Thoracic aorta (tissue), 2 donors: ENCODE results near the gene ACOT7. TPM values are rescaled to one million over a fixed set of nuclear protein-coding genes. Genes with fewer than 3 reads are reported as not detected.

Source experiments
- ATAC-seq: fragments of 150-250 bp; one replicate; pipeline ENCODE4 v1.8.0; 2017; ENCODE audit warnings: low read depth; ENCODE audit not compliant: insufficient number of reproducible peaks, low FRiP score
- DNase-seq: peaks from one replicate; pipeline ENCODE4 v3.0.0-alpha.2; 2020; ENCODE audit warnings: low spot score
- H3K27ac ChIP-seq, 2 donors: fragments of 200-600 bp; sonication (generic); 1 replicate in 1 of 2; 2 replicates in 1 of 2; pipeline ENCODE4 v1.5.1; 2016; ENCODE audit warnings: mild to moderate bottlenecking in 2 of 2, moderate library complexity in 2 of 2
- H3K27me3 ChIP-seq: fragments of 200-600 bp; sonication (generic); replicated peaks from 2 replicates; pipeline ENCODE4 v1.6.0; 2016; ENCODE audit warnings: mild to moderate bottlenecking; ENCODE audit not compliant: insufficient read depth
- H3K36me3 ChIP-seq: fragments of 200-600 bp; sonication (generic); one replicate; pipeline ENCODE4 v1.5.1; 2016
- H3K4me1 ChIP-seq, 2 donors: fragments of 200-600 bp; sonication (generic); 1 replicate in 1 of 2; 2 replicates in 1 of 2; pipeline versions ENCODE4 v1.5.1 to v1.6.0; 2016; ENCODE audit warnings: low read depth in 2 of 2, mild to moderate bottlenecking in 1 of 2; ENCODE audit not compliant: control insufficient read depth in 1 of 2
- H3K4me3 ChIP-seq: fragments of 200-600 bp; sonication (generic); 2 replicates; pipeline ENCODE4 v1.5.1; 2016; ENCODE audit warnings: mild to moderate bottlenecking
- H3K9me3 ChIP-seq: fragments of 200-600 bp; sonication (generic); 2 replicates; pipeline ENCODE4 v1.5.1; 2016
- CTCF ChIP-seq: fragments of 200-600 bp; sonication (generic); IDR thresholded peaks from one replicate; pipeline ENCODE4 v1.5.1; 2019; ENCODE audit warnings: antibody characterized with exemption
- total RNA-seq, 2 donors: library from RNA; depleted of rRNA; stranded (reverse); fragments of >200 nt; gene quantifications; one replicate each; pipeline versions ENCODE4 v1.1.0 to v1.2.3, GENCODE V29; 2016

ACOT7 gene
- total RNA-seq, 2 donors from 2014 or later = 23.7 to 33.0 TPM

- DNase-seq = no peak
- no peak for TF ChIP-seq CTCF
- Histone ChIP-seq H3K27ac (peak overlapping the region; percentile 50 to 65), H3K4me3 (peak overlapping the region; percentile 32), H3K27me3 (no peaks in the 10 kb centered on the region), H3K4me1 (peaks cover 9 to 19% of the 10 kb centered on the region in 2 donors), H3K36me3 (no peaks in the 10 kb centered on the region), H3K9me3 (no peaks in the 10 kb centered on the region)
- no peak for ATAC-seq
Observed at GRCh38 chr1:6385488-6386191, 7.9 kb downstream of the ACOT7 start.

DNA sequence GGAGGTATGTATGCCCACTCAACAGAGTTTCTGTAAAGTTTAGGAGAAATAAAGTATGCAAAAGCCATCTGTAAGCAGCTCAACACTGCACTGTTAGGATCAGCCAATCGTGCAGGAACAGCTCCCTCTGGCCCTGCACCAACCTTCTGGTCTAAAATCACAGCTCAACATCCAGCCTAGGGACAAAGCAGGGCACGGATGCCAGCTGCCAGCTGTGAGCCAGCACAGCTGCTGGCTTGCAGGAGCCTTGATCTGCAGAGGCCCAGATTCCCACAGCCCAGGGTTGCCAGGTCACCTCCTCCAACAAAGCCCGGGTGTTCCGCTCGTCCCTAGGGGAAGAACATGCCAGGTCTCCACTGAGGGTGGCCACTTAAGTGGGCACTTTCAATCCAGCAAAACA is 8.6 kb downstream of the ACOT7 start:
- H3K27me3 ChIP-seq = no peaks in the 10 kb centered on the region
- no peak for TF ChIP-seq CTCF
- H3K9me3 ChIP-seq = no peaks in the 10 kb centered on the region
- H3K27ac ChIP-seq = peak overlapping the region; percentile 50 to 65
- ATAC-seq (peak; percentile 38), DNase-seq (no peak)
- H3K4me1 ChIP-seq = peaks cover 9 to 19% of the 10 kb centered on the region in 2 donors
- H3K4me3 ChIP-seq = peak overlapping the region; percentile 32
- H3K36me3 ChIP-seq = no peaks in the 10 kb centered on the region

DNA sequence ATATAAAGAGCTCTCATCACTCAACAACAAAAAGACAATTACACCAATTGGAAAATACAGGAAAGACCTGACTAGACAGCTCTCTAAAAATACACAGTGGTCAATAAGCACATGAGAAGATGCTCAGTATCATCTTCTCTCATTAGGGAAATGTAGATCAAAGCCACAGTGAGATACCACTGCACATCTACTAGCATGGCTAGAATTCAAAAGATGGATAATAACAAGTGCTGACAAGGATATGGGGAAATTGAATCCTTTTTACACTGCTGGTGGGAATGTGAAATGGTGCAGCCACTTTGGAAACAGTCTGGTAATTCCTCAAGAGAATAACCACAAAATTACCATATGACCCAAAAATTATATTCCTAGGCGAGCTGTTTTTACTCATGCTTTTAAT is 9.4 kb downstream of the ACOT7 start:
- peaks cover 9 to 19% of the 10 kb centered on the region in 2 donors for H3K4me1 ChIP-seq
- ATAC-seq = no peak

DNA sequence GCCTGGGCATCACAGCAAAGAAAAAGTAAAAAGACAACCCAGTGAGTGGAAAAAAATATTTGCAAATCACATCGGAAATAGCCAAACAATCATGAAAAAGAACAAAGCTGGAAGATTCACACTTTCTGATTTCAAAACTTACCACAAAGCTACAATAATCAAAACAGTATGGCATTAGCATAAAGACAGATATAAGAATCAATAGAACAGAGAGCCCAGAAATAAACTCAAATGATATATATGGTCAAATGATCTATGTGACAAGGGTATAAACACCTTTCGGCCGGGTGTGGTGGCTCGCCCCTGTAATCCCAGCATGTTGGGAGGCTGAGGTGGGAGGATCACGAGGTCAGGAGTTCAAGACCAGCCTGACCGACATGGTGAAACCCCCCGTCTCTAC is 13.5 kb downstream of the ACOT7 start:
- Histone ChIP-seq H3K4me3 (no peak overlapping the region), H3K27me3 (no peaks in the 10 kb centered on the region), H3K4me1 (peaks cover 5 to 8% of the 10 kb centered on the region in 2 donors), H3K9me3 (no peaks in the 10 kb centered on the region), H3K36me3 (no peaks in the 10 kb centered on the region), H3K27ac (no peak overlapping the region)
- no peak for TF ChIP-seq CTCF
- ATAC-seq = no peak
- DNase-seq = no peak

More for the DNA sequence above, 9.4 kb downstream of the ACOT7 start:
- no peak overlapping the region for H3K4me3 ChIP-seq
- no peak for DNase-seq
- H3K9me3 ChIP-seq = no peaks in the 10 kb centered on the region
- TF ChIP-seq CTCF = no peak
- no peak overlapping the region for H3K27ac ChIP-seq
- no peaks in the 10 kb centered on the region for H3K27me3 ChIP-seq
- H3K36me3 ChIP-seq = no peaks in the 10 kb centered on the region

DNA sequence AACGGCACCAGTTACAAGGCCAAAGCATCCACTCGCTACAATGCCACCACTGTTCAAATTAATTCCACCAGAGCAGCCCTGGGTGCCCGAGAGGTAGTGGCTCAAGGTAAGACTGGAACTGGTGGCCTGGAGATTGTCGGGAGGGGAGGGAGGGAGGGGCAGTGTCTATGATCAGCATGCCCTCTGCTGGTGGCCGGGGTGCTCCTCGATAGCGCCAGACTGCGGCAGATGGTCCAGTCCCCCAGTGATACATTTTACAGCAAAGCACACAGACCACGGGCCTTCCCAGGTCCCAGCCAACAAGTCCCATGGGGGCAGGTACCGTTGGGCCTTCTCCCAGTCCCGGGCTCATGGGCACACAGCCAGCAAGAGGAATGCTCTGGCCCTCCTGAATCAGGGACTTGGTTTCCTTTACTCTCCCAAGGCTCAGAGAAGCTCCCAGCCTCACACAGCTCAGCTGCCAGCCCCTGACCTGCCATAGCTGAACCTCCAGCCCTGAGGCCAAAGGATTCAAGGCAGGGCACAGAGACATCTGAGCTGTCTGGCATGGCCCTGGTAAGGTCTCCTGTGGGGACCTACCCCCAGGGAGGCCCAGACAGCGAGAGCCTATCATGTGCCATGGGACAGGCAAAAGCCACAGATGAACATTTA is 15.3 kb downstream of the ACOT7 start:
- no peak for TF ChIP-seq CTCF

More for the DNA sequence above, 15.3 kb downstream of the ACOT7 start:
- ATAC-seq = no peak
- Histone ChIP-seq H3K9me3 (no peaks in the 10 kb centered on the region), H3K36me3 (no peaks in the 10 kb centered on the region), H3K27me3 (no peaks in the 10 kb centered on the region), H3K4me1 (no peaks in the 10 kb centered on the region), H3K27ac (no peak overlapping the region), H3K4me3 (no peak overlapping the region)
- DNase-seq = no peak
